Embryonic facial prominence (tissue), 1 donor: ENCODE data around the gene SH2D3A.

ENCODE experiments used
- DNase-seq: peaks from one replicate; pipeline ENCODE4 v3.0.0-alpha.2; 2016; ENCODE audit errors: extremely low spot score

SH2D3A gene

GRCh38 chr19:6737873-6738786, 29.1 kb downstream of the SH2D3A start:
- peak; percentile 70 for DNase-seq

- peak; percentile 100 for DNase-seq
Measured at GRCh38 chr19:6737284-6737872, 29.9 kb downstream of the SH2D3A start, which contains the start of gene GPR108. TSS of gene GPR108 (minus strand) at chr19:6737580. CDS start at chr19:6737576, 4 bp downstream.

GRCh38 chr19:6736917-6737283, 30.3 kb downstream of the SH2D3A start:
- DNase-seq = no peak

- no peak for DNase-seq
Measured at GRCh38 chr19:6736169-6736916, 30.9 kb downstream of the SH2D3A start.

GRCh38 chr19:6735181-6735911, 31.9 kb downstream of the SH2D3A start:
- DNase-seq = no peak

- no peak for DNase-seq
Measured at GRCh38 chr19:6734096-6734696, 33.0 kb downstream of the SH2D3A start.

GRCh38 chr19:6733338-6734095, 33.7 kb downstream of the SH2D3A start:
- no peak for DNase-seq

- DNase-seq = no peak
Measured at GRCh38 chr19:6732803-6733337, 34.4 kb downstream of the SH2D3A start.

GRCh38 chr19:6731822-6732221, 35.4 kb downstream of the SH2D3A start:
- no peak for DNase-seq

GRCh38 chr19:6730941-6731670, 36.1 kb downstream of the SH2D3A start:
- DNase-seq = no peak

GRCh38 chr19:6730153-6730804, 37.0 kb downstream of the SH2D3A start:
- no peak for DNase-seq

- no peak for DNase-seq
Measured at GRCh38 chr19:6729573-6730152, 37.6 kb downstream of the SH2D3A start.

- DNase-seq = no peak
Measured at GRCh38 chr19:6728346-6728745, 38.9 kb downstream of the SH2D3A start.

- no peak for DNase-seq
Measured at GRCh38 chr19:6725513-6726231, 41.6 kb downstream of the SH2D3A start.

- no peak for DNase-seq
Measured at GRCh38 chr19:6724631-6725492, 42.4 kb downstream of the SH2D3A start.

- DNase-seq = no peak
Measured at GRCh38 chr19:6723738-6724137, 43.5 kb downstream of the SH2D3A start.

- DNase-seq = no peak
Measured at GRCh38 chr19:6723108-6723618, 44.1 kb downstream of the SH2D3A start.
